Measurements from ENCODE around the gene JARID2. TPM values are rescaled to one million over a fixed set of nuclear protein-coding genes. Genes with fewer than 3 reads are reported as not detected.

The JARID2 gene
- polyA plus RNA-seq, 1 experiment, result 9.7 TPM

DNA sequence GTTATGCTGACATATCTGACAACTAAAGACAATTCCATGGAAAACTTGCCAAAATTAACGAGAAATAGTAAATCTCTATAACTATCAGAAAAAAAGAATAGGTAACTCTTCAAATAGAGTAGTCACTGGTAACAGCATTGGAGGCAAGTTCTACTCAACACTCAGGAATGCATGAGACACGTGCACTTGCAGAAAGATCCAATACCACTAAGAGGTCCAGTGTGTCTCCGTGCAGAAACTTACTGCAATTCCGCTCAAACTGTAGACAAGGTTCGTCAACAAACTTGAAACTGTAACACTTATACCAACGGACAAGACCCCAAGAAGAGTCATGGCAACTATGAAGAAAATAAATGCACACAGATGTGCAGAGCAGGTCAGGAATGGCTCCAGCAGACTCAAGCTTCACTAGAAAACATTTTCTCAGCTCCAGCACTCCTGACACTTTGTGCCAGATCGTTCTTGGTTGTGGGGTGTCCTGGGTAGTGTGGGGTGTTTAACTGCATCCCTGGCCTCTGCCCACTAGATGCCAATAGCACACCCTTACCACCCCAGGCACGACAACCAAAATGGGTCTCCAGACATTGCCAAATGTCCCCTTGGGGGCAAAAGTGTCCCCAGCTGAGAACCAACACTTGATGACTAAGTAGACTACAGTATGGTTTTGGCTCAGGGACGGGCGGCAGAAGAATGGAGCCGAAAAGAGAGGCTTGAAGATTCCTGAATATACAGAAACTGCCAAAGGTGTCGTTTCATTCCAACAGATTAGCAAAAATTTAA lies 282.2 kb downstream of the JARID2 start:
- no peak for DNase-seq (ENCODE audit: low read depth, low spot score)
- Histone ChIP-seq H3K4me3 (ENCODE audit: low read depth, low read length) (no peak overlapping the region), H3K27ac (ENCODE audit: low read depth, low read length) (no peak overlapping the region), H3K27me3 (ENCODE audit: control insufficient read depth, insufficient read depth, low read length) (no peaks in the 10 kb centered on the region), H3K9me3 (ENCODE audit: control insufficient read depth, insufficient read depth, low read length) (peaks cover 13% of the 10 kb centered on the region)
- TF ChIP-seq, protein P1, sequence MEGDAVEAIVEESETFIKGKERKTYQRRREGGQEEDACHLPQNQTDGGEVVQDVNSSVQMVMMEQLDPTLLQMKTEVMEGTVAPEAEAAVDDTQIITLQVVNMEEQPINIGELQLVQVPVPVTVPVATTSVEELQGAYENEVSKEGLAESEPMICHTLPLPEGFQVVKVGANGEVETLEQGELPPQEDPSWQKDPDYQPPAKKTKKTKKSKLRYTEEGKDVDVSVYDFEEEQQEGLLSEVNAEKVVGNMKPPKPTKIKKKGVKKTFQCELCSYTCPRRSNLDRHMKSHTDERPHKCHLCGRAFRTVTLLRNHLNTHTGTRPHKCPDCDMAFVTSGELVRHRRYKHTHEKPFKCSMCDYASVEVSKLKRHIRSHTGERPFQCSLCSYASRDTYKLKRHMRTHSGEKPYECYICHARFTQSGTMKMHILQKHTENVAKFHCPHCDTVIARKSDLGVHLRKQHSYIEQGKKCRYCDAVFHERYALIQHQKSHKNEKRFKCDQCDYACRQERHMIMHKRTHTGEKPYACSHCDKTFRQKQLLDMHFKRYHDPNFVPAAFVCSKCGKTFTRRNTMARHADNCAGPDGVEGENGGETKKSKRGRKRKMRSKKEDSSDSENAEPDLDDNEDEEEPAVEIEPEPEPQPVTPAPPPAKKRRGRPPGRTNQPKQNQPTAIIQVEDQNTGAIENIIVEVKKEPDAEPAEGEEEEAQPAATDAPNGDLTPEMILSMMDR (IDR thresholded peaks at IDR 0.05; ENCODE audit: low read depth, low read length), result no peak
- CTCF ChIA-PET, result no interaction called here
- POLR2A ChIA-PET, result no interaction called here

DNA sequence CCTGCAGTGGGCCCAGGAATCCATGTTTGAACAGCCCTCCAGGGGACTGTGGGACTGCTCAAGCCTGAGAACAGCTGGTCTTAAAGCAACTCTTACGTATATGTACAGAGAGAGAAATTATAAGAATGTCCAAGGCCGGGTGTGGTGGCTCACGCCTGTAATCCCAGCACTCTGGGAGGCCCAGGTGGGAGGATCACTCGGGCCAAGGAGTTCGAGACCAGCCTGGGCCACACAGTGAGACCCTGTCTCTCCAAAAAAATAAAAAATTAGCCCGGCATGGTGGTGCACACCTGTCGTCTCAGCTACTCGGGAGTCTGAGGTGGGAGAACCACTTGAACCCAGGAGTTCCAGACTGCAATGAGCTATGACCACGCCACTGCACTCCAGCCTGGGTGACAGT lies 283.0 kb downstream of the JARID2 start:
- ChIA-PET CTCF (no interaction called here), POLR2A (no interaction called here)
- H3K9me3 ChIP-seq (ENCODE audit: control insufficient read depth, insufficient read depth, low read length), result peaks cover 13% of the 10 kb centered on the region
- no peaks in the 10 kb centered on the region for H3K27me3 ChIP-seq (ENCODE audit: control insufficient read depth, insufficient read depth, low read length)
- TF ChIP-seq, protein P1 (IDR thresholded peaks at IDR 0.05; ENCODE audit: low read depth, low read length), result no peak
- H3K27ac ChIP-seq (ENCODE audit: low read depth, low read length), result no peak overlapping the region
- H3K4me3 ChIP-seq (ENCODE audit: low read depth, low read length), result no peak overlapping the region
- DNase-seq (ENCODE audit: low read depth, low spot score), result no peak

DNA sequence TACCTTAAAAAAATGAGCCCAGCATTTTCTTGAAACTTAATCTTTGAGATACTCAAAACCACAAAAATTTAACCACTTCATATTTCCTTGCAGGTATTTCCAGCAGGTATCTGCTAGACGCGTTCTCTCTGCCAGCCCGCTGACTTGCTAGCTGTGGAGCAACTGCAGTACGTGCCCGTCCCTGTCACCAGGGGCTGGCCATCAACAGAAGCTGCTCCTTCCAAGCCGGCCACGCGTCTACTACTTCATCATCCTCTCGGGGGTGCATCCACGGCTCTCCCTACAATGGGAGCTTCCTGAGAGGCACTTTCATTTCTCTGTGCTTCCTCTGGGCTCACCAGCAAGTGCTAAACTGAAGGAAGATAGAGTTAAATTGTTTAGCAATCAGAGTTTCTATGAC lies 284.5 kb downstream of the JARID2 start:
- DNase-seq (ENCODE audit: low read depth, low spot score), result no peak
- Histone ChIP-seq H3K27ac (ENCODE audit: low read depth, low read length) (no peak overlapping the region), H3K4me3 (ENCODE audit: low read depth, low read length) (no peak overlapping the region), H3K27me3 (ENCODE audit: control insufficient read depth, insufficient read depth, low read length) (no peaks in the 10 kb centered on the region), H3K9me3 (ENCODE audit: control insufficient read depth, insufficient read depth, low read length) (peaks cover 9% of the 10 kb centered on the region)
- TF ChIP-seq, protein P1 (IDR thresholded peaks at IDR 0.05; ENCODE audit: low read depth, low read length), result no peak
- POLR2A ChIA-PET, result no interaction called here
- CTCF ChIA-PET, result no interaction called here

DNA sequence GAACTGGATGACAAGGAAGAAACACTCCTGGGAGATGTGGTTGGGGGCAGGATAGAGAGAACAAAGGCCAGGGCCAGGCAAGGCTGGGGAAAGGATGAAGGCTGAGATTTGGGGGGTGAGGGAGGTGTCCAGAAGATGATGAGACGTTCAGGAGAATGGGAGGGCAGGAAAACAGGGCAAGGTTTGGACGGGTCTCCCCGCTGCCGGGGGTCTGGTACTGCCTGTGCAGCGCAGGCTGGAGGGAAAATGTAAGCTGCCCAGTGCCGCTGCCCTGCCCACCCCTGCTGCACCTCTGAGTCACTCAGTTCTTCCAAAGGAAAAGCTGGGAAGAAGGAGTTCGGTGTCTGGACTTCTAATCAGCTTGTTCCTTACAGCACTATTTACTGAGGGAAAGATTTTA lies 286.1 kb downstream of the JARID2 start:
- no peak for DNase-seq (ENCODE audit: low read depth, low spot score)
- CTCF ChIA-PET, result no interaction called here
- POLR2A ChIA-PET, result no interaction called here
- Histone ChIP-seq H3K27me3 (ENCODE audit: control insufficient read depth, insufficient read depth, low read length) (no peaks in the 10 kb centered on the region), H3K9me3 (ENCODE audit: control insufficient read depth, insufficient read depth, low read length) (peaks cover 3% of the 10 kb centered on the region), H3K4me3 (ENCODE audit: low read depth, low read length) (no peak overlapping the region), H3K27ac (ENCODE audit: low read depth, low read length) (no peak overlapping the region)
- TF ChIP-seq, protein P1 (IDR thresholded peaks at IDR 0.05; ENCODE audit: low read depth, low read length), result no peak

DNA sequence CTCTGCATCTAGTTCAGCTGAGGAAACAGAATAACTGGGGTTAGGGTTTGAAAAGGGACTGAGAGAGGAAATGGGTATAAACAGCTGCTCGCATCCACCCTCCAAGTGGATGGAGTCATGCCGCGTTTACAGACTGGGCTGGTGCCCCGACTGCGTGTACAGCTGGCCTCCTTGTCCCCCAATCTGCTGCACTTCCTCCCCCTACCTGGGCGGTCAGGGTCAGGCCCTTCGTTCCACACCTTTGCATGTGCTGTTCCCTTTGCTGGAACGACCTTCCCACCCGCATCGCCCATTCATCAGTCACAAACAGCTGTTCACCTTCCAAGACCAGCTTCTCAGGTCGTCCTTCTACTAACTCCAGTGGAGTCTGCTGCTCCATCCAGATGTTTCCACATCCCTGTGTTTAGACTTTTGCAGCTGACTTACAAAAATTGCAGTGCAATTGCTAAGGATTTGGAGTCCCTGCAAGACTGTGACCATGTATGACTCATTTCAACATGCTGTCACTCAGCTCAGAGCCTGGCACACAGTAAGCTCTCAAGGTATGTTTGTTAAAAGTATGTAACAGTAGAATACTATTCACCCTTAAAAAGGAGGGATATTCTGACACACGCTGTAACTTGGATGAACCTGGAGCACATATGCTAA lies 287.6 kb downstream of the JARID2 start:
- no peak overlapping the region for H3K27ac ChIP-seq (ENCODE audit: low read depth, low read length)
- H3K9me3 ChIP-seq (ENCODE audit: control insufficient read depth, insufficient read depth, low read length), result no peaks in the 10 kb centered on the region; the same call in 1 of the 2 replicates
- H3K27me3 ChIP-seq (ENCODE audit: control insufficient read depth, insufficient read depth, low read length), result no peaks in the 10 kb centered on the region
- no peak for DNase-seq (ENCODE audit: low read depth, low spot score)
- no peak overlapping the region for H3K4me3 ChIP-seq (ENCODE audit: low read depth, low read length)
- ChIA-PET POLR2A (no interaction called here), CTCF (no interaction called here)
- TF ChIP-seq, protein P1 (IDR thresholded peaks at IDR 0.05; ENCODE audit: low read depth, low read length), result no peak
